ENCODE data around the gene GCC2.

GCC2 gene

DNA sequence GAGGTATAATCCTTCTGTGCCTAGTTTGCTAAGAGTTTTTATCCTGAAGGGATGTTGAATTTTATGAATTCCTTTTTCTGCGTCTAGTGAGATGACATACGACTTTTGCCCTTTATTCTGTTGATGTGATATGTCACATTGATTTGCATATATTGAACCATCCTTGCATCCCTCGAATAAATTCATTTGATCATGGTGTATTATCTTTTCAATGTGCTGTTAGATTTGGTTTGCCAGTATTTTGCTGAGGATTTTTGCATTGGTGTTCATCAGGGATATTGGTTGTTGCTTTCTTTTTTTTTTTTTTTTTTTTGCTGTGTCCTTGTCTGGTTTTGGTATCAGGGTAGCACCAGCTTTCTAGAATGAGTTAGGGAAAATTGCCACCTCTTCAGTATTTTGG, 9.1 kb downstream of the GCC2 start:
- TF ChIP-seq ZFX (IDR thresholded peaks at IDR 0.05; ENCODE audit: borderline replicate concordance): no peak
- TF ChIP-seq, protein P1, sequence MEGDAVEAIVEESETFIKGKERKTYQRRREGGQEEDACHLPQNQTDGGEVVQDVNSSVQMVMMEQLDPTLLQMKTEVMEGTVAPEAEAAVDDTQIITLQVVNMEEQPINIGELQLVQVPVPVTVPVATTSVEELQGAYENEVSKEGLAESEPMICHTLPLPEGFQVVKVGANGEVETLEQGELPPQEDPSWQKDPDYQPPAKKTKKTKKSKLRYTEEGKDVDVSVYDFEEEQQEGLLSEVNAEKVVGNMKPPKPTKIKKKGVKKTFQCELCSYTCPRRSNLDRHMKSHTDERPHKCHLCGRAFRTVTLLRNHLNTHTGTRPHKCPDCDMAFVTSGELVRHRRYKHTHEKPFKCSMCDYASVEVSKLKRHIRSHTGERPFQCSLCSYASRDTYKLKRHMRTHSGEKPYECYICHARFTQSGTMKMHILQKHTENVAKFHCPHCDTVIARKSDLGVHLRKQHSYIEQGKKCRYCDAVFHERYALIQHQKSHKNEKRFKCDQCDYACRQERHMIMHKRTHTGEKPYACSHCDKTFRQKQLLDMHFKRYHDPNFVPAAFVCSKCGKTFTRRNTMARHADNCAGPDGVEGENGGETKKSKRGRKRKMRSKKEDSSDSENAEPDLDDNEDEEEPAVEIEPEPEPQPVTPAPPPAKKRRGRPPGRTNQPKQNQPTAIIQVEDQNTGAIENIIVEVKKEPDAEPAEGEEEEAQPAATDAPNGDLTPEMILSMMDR (IDR thresholded peaks at IDR 0.05): no peak
- H3K27ac ChIP-seq: no peak overlapping the region

DNA sequence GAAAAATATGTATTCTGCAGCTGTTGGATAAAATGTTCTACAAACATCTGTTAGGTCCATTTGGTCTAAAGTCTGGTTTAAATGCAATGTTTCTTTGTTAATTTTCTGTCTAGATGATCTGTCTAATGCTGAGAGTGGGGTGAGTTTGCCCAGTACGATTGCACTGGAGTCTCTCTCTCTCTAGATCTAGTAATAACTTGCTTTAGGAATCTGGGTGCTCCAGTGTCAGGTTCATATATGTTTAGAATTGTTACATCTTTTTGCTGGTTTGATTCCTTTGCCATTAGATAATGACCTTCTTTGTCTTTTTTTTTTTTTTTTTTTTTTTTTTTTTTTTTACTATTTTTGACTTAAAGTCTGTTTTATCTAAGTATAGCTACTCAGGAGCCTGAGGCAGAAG, 10.4 kb downstream of the GCC2 start:
- H3K27ac ChIP-seq: no peak overlapping the region

DNA sequence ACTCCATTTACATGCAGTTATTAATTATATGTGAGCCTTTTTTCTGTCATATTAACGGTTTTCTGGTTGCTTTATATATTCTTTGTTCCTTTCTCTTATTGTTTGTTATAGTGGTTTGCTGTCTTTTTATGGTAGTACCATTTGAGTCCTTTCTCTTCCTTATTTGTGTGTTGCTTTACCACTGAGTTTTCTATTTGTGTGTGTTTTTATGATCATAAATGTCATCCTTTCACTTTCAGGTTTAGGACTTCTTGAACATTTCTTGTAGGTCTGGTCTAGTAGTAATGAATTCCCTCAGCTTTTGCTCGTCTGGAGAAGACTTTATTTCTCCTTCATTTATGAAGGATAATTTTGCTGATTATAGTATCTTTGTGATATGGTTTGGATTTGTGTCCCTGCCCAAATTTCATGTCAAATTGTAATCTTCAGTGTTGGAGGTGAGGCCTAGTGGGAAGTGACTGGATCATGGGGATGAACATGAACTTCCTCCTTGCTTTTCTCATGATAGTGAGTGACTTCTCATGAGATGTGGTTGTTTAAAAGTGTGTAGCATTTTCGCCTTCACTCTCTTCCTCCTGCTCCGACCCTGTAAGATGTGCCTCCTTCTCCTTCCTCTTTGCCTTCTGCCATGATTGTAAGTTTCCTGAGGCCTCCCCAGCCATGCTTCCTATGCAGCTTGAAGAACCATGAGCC, 11.5 kb downstream of the GCC2 start:
- no peak overlapping the region for H3K27ac ChIP-seq
- no peak for TF ChIP-seq ZFX (IDR thresholded peaks at IDR 0.05; ENCODE audit: borderline replicate concordance)
- TF ChIP-seq, protein P1 (IDR thresholded peaks at IDR 0.05): no peak

More for the DNA sequence above, 10.4 kb downstream of the GCC2 start:
- no peak for TF ChIP-seq ZFX (IDR thresholded peaks at IDR 0.05; ENCODE audit: borderline replicate concordance)
- TF ChIP-seq, protein P1 (IDR thresholded peaks at IDR 0.05): no peak

DNA sequence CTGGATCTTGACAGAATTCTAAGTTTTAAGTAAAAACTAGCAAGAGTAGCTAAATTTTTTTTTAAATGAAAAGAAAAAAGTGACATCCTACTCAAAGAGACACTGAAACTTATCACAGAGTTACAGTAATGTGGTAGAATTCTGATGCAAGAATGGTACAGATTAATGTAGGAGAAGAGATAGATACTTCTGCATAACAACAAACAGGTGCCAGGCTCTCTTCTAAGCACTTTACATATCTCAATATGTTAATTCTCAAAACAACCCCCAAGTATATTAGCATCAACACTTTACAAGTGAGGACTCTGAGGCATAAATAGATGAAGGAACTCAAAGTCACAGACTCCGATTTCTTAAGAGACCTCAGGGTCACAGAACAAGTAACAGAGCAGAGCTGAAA, 28.1 kb downstream of the GCC2 start:
- no peak overlapping the region for H3K27ac ChIP-seq
- TF ChIP-seq, protein P1 (IDR thresholded peaks at IDR 0.05): no peak
- no peak for TF ChIP-seq ZFX (IDR thresholded peaks at IDR 0.05; ENCODE audit: borderline replicate concordance)

DNA sequence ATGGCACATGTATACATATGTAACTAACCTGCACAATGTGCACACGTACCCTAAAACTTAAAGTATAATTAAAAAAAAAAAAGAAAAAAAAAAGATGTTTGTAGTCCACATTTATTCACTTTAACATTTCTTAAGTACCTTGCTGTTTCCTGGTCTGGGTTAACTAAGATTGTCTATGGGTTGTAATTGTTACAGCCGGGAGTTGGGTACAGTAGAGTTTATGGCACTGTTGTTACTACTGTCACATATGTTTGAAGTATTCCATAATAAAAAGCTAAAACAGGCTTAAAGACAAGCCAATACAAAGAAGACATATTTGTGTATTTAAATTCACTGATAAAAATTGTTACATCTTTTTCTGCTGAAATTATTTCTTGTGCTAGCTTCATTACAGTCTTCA, 36.2 kb downstream of the GCC2 start:
- no peak overlapping the region for H3K27ac ChIP-seq
- TF ChIP-seq, protein P1 (IDR thresholded peaks at IDR 0.05): no peak
- no peak for TF ChIP-seq ZFX (IDR thresholded peaks at IDR 0.05; ENCODE audit: borderline replicate concordance)

DNA sequence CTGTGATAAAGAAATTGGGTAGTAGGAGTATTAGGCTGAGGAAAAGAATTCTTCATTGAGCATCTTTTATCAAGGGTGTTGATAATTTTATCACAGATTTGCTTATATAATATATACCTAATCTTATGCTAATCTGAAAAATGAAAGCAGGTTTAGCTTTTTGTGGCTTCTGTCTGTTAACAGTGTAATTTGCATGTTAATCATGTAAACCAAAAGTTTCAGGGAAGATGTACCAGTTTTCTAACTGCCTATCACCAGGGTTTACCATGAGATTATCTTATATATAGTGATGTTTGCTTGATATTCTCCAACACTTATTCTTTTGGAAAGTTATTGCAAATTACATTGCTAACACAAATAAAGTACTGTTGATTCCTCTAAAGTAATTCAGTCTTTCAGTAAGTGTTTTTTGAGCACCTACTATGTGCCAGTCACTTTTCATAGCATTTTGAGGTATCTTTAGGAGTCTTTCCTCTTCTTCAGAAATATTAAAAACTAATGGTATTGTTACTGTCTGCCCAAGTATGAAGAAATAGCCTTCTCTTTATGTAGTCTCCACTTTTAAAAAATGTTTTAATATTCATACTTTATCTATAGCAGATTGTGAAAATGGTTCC, 41.6 kb downstream of the GCC2 start:
- H3K27ac ChIP-seq: no peak overlapping the region
- no peak for TF ChIP-seq ZFX (IDR thresholded peaks at IDR 0.05; ENCODE audit: borderline replicate concordance)
- TF ChIP-seq, protein P1 (IDR thresholded peaks at IDR 0.05): no peak

DNA sequence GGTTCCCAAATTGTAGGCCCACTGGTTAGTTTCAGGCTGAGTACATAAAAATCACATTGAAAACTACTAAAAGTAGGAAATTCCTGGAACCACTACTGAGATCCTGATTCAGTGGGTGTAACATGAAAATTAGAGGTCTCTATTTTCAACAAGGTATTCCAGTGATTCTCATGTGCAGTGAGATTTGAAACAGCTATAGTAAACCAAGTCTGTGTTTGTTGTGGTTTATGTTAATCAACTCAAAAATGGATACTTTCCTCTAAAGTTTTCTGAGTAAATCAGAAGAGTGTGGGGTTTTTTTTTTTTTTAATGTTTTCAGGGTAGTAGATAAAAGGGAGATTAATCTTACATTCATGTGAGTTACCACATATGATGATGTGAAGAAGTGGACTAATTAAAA, 42.8 kb downstream of the GCC2 start:
- no peak for TF ChIP-seq ZFX (IDR thresholded peaks at IDR 0.05; ENCODE audit: borderline replicate concordance)
- TF ChIP-seq, protein P1 (IDR thresholded peaks at IDR 0.05): no peak
- no peak overlapping the region for H3K27ac ChIP-seq
